DND-41 (cell line): ENCODE data around the gene RILPL1.

ENCODE experiments used
- ATAC-seq: fragments of 200-7000 bp; cut with Tn5 transposase; 3 replicates; pipeline ENCODE4 v1.9.1; 2021; ENCODE audit warnings: low read depth; ENCODE audit not compliant: insufficient read depth
- DNase-seq: peaks from one replicate; pipeline ENCODE4 v3.0.0-alpha.2; 2020
- H2AFZ ChIP-seq: 2 replicates; pipeline ENCODE4 v1.6.0; 2012; ENCODE audit warnings: low read depth, low read length
- H3K27ac ChIP-seq: 2 replicates; pipeline ENCODE4 v1.5.1; 2012; ENCODE audit warnings: low read length, inconsistent platforms
- H3K27me3 ChIP-seq: fragments of 200-600 bp; sonication (generic); 2 replicates; pipeline ENCODE4 v1.6.0; 2012; ENCODE audit warnings: low read length, mild to moderate bottlenecking, inconsistent platforms; ENCODE audit not compliant: insufficient read depth, poor library complexity
- H3K36me3 ChIP-seq: 2 replicates; pipeline ENCODE4 v1.5.1; 2012; ENCODE audit warnings: low read length, inconsistent platforms; ENCODE audit not compliant: insufficient read depth
- H3K4me1 ChIP-seq: 2 replicates; pipeline ENCODE4 v1.5.1; 2012; ENCODE audit warnings: mild to moderate bottlenecking, low read length; ENCODE audit not compliant: insufficient read depth
- H3K4me2 ChIP-seq: 2 replicates; pipeline ENCODE4 v1.6.0; 2012; ENCODE audit warnings: mild to moderate bottlenecking, moderate library complexity, low read length, inconsistent platforms; ENCODE audit not compliant: insufficient read depth
- H3K4me3 ChIP-seq, 2 experiments: fragments of 200-600 bp in 1 of 2; shearing (Covaris generic) in 1 of 2; 2 replicates each; pipeline ENCODE4 v1.5.1; 2012 to 2016; ENCODE audit warnings: inconsistent platforms in 2 of 2, low read length in 2 of 2, mild to moderate bottlenecking in 2 of 2, low read depth in 1 of 2, moderate library complexity in 1 of 2
- H3K79me2 ChIP-seq: 2 replicates; pipeline ENCODE4 v1.6.0; 2012; ENCODE audit warnings: low read length, inconsistent platforms; ENCODE audit not compliant: insufficient read depth
- H3K9ac ChIP-seq: 2 replicates; pipeline ENCODE4 v1.6.0; 2012; ENCODE audit warnings: low read depth, mild to moderate bottlenecking, inconsistent platforms, low read length, moderate library complexity
- H3K9me3 ChIP-seq: 2 replicates; pipeline ENCODE4 v1.5.1; 2012; ENCODE audit warnings: low read length, moderate library complexity, mild to moderate bottlenecking, inconsistent platforms; ENCODE audit not compliant: insufficient read depth, severe bottlenecking
- H4K20me1 ChIP-seq: 2 replicates; pipeline ENCODE4 v1.6.0; 2012; ENCODE audit warnings: low read length; ENCODE audit not compliant: insufficient read depth
- CTCF ChIP-seq: IDR thresholded peaks from 2 replicates; pipeline ENCODE4 v1.5.1; 2012; ENCODE audit warnings: borderline replicate concordance, low read length, moderate library complexity, mild to moderate bottlenecking; ENCODE audit not compliant: poor library complexity, severe bottlenecking; ENCODE audit errors: extremely low read depth
- EZH2 ChIP-seq: IDR thresholded peaks from 3 replicates; pipeline ENCODE4 v1.6.1; 2012; ENCODE audit warnings: borderline replicate concordance, low read depth, mild to moderate bottlenecking, moderate library complexity, low read length, inconsistent platforms; ENCODE audit not compliant: severe bottlenecking

The RILPL1 gene

GRCh38 chr12:123474485-123475245 is 58.9 kb downstream of the RILPL1 start:
- no peaks in the 10 kb centered on the region for H3K79me2 ChIP-seq
- H3K27ac ChIP-seq: no peak overlapping the region
- H3K36me3 ChIP-seq: peaks cover 25% of the 10 kb centered on the region
- H3K9me3 ChIP-seq: no peaks in the 10 kb centered on the region
- H4K20me1 ChIP-seq: no peaks in the 10 kb centered on the region
- no peak overlapping the region for H3K4me2 ChIP-seq
- no peak overlapping the region for H3K4me3 ChIP-seq
- ATAC-seq (no peak), DNase-seq (no peak)
- H3K4me1 ChIP-seq: no peaks in the 10 kb centered on the region
- no peak overlapping the region for H3K9ac ChIP-seq
- no peaks in the 10 kb centered on the region for H3K27me3 ChIP-seq
- H2AFZ ChIP-seq: no peak overlapping the region
- TF ChIP-seq CTCF (no peak), EZH2 (no peak)

- Histone ChIP-seq H3K9me3 (no peaks in the 10 kb centered on the region), H3K27ac (no peak overlapping the region), H3K36me3 (peaks cover 22% of the 10 kb centered on the region), H3K4me2 (no peak overlapping the region), H3K9ac (no peak overlapping the region), H3K27me3 (no peaks in the 10 kb centered on the region), H3K4me1 (no peaks in the 10 kb centered on the region), H3K79me2 (0 out of 2 replicates have a peak, but pooled peaks cover 3% of the 10 kb centered on the region), H3K4me3 (no peak overlapping the region), H2AFZ (no peak overlapping the region), H4K20me1 (no peaks in the 10 kb centered on the region)
- TF ChIP-seq EZH2 (no peak), CTCF (no peak)
- no peak for DNase-seq
- ATAC-seq: no peak
Observed at GRCh38 chr12:123472438-123472849, 61.1 kb downstream of the RILPL1 start.

GRCh38 chr12:123471374-123472068 is 62.0 kb downstream of the RILPL1 start:
- TF ChIP-seq CTCF: no peak
- no peak for TF ChIP-seq EZH2
- Histone ChIP-seq H2AFZ (no peak overlapping the region), H3K4me1 (no peaks in the 10 kb centered on the region), H3K9me3 (no peaks in the 10 kb centered on the region), H3K4me3 (no peak overlapping the region), H3K79me2 (peaks cover 6% of the 10 kb centered on the region; the same call in 1 of the 2 replicates), H3K27ac (no peak overlapping the region), H3K36me3 (peaks cover 29% of the 10 kb centered on the region), H4K20me1 (no peaks in the 10 kb centered on the region), H3K27me3 (no peaks in the 10 kb centered on the region), H3K4me2 (no peak overlapping the region), H3K9ac (no peak overlapping the region)
- DNase-seq (no peak), ATAC-seq (no peak)
